OCI-LY3 (cell line): ENCODE results near the gene GSG1L.

Experiments used
- CTCF ChIP-seq: fragments of 200-600, 300-600 bp; sonication (generic); IDR thresholded peaks from 2 replicates; pipeline ENCODE4 v1.5.1; 2014; ENCODE audit warnings: antibody characterized with exemption, low read length, low read depth
- EZH2phosphoT487 ChIP-seq: fragments of 200-600 bp; shearing (Covaris generic); IDR thresholded peaks from 2 replicates; pipeline ENCODE4 v1.6.1; 2018; ENCODE audit warnings: antibody characterized with exemption, mixed run types, low read depth

GRCh38 chr16:27811881-27812280 is 251.6 kb downstream of the GSG1L start:
- no peak for TF ChIP-seq CTCF
- no peak for TF ChIP-seq EZH2phosphoT487
